ENCODE measurements around the gene OR6A2.

DNA sequence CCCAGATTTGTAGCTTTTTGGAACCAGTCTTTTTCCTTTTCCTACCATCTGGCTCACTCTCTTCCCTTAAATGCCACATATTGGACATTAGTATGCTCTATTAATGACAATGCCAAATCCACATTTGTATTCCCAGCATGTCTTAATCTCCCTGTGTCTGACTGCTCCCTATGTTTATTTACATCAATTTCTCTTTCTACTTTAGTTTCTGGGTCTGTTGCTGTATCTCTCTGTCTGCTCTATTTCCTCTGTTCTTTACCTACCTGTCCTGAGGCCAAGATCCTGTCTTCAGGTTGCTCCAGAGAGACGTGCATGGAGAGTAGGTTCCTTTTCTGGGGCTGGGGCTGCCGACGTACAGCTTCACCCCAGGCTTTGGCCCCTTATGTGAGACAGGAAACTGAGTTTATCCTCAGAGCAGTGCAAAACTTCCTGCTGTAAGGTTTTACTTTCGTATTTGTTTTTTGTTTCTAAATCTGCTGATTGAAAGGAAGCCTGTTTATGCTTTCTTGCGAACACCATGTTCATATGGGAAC lies 53.3 kb downstream of the OR6A2 start:
- TF ChIP-seq, protein P1, sequence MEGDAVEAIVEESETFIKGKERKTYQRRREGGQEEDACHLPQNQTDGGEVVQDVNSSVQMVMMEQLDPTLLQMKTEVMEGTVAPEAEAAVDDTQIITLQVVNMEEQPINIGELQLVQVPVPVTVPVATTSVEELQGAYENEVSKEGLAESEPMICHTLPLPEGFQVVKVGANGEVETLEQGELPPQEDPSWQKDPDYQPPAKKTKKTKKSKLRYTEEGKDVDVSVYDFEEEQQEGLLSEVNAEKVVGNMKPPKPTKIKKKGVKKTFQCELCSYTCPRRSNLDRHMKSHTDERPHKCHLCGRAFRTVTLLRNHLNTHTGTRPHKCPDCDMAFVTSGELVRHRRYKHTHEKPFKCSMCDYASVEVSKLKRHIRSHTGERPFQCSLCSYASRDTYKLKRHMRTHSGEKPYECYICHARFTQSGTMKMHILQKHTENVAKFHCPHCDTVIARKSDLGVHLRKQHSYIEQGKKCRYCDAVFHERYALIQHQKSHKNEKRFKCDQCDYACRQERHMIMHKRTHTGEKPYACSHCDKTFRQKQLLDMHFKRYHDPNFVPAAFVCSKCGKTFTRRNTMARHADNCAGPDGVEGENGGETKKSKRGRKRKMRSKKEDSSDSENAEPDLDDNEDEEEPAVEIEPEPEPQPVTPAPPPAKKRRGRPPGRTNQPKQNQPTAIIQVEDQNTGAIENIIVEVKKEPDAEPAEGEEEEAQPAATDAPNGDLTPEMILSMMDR (IDR thresholded peaks at IDR 0.05 in 2 of 3, conservative IDR thresholded peaks at IDR 0.05 in 1 of 3; ENCODE audit: control insufficient read depth in 2 of 3, extremely low read depth in 1 of 3, insufficient read depth in 1 of 3, low read depth in 3 of 3, low read length in 3 of 3), result no peak
- peak; percentile 83 for TF ChIP-seq POLR2A (IDR thresholded peaks at IDR 0.05; ENCODE audit: low read depth, low read length)
